ENCODE data around the gene CLRN1.

CLRN1 gene

DNA sequence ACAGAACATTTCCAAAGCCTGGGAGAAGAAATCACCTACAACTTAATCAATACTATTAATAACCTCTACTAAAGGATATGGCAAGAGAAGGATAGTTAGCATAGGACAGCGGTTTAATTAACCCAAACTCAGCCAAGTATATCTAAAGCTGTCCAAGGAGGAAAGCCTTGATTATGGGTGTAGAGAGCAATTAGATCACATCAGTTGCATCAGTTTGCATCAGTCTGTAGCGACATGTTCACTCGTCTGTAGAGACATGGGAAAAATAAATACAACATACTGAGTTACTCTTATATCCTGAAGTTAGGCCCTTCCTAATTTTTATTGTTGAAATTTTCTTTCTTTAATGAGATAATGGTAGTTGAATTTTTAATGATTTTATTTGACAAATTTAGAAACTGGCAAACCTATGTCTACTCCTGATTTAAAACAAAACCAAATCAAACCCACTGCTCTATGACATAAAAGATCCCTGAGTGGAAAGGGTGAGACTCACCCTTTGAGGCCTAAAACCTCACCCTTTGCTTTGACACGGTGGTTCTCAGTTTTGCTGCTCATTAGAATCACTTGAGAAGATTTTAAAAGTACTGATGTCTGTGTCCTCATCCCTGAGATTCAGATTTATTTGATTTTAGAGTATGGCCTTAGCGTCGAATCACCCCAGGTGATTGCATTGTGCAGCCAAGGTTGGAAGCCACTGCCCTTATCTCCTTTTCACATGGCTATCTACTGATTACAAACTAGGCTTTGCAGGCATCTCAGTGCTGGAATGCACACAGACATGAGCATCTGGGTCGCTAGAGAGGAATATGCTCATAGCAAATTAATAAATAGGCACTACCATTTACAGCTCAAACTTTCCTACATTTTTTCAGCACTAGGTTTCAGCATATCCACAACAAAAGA lies 2.8 kb upstream of the CLRN1 start:
- no peak for FAIRE-seq

GRCh38 chr3:150970665-150971324 lies 1.7 kb downstream of the CLRN1 start:
- no peak for FAIRE-seq

GRCh38 chr3:150968341-150969035 lies 4.0 kb downstream of the CLRN1 start:
- no peak for FAIRE-seq

GRCh38 chr3:150965436-150965835 lies 7.1 kb downstream of the CLRN1 start:
- FAIRE-seq: no peak

GRCh38 chr3:150961949-150962348 lies 10.6 kb downstream of the CLRN1 start:
- no peak for FAIRE-seq

DNA sequence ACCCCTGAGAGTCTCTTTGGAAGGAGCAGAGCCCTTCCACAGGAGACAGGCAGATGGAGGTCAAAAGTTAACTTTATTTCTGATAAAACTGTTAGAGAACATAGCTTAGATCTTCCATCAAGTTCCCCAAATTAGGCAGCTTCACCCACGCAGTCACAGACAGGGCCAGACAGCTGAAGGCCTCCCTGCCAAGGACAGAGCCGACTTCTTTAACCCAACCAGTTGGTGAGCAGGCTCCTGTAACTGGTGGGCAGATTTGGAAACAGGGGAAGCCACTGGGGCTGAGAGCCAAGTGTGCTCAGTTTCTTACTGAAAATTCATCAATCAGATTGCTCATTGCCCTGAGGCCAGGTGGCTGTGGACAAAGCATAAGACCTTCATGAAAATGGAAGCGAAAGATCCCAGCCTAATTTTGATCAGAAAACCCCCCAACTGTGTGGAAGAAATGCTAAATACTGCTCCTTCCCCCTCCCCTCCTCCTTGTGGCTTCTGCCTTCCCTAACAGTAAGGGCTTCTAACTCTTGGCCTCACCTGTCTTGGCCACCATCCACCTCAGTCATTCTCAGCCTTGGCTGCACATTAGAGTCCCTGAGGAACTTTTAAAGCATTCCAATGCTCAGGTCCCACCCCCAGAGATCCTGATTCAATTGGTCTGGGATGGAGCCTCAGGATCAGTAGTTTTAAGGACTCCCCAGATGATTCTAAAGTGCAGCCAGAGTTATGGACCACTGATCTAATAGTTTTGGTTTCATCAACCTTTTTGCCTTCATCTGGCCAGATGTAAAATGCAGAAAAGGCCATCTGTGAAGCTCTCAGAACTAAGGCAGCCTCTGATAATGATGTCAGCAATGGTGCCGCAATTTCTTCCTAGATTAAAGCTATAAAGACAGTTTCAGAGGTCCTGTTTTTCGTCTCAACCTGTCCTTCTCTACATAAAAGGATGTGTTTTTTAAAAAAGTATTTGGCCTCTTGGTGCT lies 11.5 kb downstream of the CLRN1 start:
- no peak for FAIRE-seq

GRCh38 chr3:150958683-150959082 lies 13.8 kb downstream of the CLRN1 start:
- FAIRE-seq: no peak

GRCh38 chr3:150956376-150956775 lies 16.2 kb downstream of the CLRN1 start:
- FAIRE-seq: no peak

- no peak for FAIRE-seq
Measured at GRCh38 chr3:150951923-150952322, 20.6 kb downstream of the CLRN1 start.

- FAIRE-seq: no peak
Measured at GRCh38 chr3:150945226-150946032, 27.1 kb downstream of the CLRN1 start.

DNA sequence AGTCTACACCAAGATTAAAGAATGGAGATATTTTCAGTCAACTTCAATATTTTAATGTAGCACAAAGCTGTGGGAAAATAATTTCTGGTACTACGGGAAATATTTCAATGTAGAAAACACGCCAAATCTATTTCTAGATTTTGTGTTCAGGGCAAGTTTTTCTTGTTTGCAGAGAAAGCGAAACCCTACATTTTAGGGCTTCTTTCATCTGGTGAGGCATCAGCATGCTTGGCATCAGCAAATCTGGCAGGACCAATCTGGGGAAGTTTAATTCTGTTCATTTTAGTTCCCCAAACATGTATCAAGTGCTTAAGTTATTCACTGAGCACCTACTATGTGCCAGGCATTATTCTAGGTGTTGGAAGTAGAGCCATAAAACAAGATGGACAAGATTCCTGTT lies 30.3 kb downstream of the CLRN1 start:
- no peak for FAIRE-seq

DNA sequence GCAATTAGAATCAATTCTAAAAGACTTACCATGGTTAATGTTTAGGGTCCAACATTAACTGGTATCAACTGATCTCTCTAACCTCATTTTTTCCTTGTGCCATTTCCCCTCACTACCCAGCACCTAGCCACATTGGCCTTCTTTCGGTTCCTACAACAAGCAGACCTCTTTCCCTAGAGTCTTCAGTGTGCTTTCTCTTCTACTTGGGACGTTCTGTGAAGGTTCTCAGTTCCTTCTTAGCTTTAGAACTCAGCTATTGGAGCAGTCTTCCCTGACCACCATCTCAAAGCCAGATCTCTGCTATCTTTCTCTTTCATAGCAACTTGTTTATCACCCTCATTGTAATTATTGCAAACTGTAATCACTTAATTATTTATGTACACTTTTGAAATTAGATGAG lies 35.8 kb downstream of the CLRN1 start:
- no peak for FAIRE-seq

GRCh38 chr3:150933473-150933995 lies 39.0 kb downstream of the CLRN1 start:
- no peak for FAIRE-seq

DNA sequence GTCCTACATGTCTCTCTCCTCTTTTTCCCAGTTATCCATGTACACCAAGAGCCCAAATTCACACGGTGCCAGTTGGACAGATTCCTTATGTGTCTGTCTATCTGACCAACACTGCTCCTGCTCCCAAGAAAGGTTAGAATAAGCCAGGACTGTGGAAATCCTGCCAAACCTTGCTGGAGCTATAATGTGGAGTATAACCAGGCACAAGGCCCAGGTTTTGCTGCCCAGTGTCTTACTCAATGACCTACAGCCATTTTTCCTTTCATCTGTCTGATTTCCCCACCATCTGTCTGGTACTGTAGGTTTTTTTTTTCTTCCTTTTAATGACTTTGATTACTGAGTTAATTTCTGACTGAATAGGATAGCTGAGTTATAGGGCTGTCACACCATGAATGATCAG lies 40.8 kb downstream of the CLRN1 start:
- no peak for FAIRE-seq

DNA sequence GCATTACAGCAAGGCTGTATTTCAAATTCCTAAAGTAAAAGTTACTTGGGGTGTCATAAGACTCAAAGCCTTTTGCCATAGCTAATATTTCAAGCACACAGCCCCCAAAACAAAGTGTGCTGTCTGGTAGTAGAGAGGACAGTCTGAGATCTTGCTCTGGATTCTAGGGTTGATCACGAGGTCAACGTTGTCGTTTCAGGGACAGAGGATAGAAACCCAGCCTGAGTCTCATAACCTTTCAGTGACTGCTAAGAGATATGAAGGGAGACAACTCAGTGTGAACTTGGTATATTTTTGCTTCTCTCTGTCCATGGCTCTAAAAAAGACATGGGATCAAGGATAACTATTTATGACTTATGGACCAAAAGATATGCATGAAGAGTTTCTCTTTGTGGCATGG lies 41.7 kb downstream of the CLRN1 start:
- FAIRE-seq: no peak

- no peak for FAIRE-seq
Measured at GRCh38 chr3:150928234-150928633, 44.3 kb downstream of the CLRN1 start.

DNA sequence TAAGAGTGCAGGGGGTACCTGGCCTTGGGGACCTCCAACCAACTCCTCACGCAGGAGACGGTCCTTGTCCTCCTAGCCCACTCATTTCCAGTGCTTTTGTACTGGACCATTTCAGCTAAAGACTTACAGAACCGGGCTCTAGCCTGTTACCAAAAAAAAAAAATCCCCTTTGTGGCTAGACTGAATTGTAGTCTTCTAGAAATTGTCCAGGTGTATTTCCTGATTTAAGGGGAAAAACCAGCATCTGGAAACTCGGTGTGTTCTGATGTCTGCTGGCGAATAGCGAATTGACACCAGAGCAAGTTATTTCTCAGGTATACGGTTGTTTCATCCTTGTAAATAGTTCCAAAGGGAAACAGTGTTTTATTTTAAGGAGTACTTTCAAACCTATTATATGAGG lies 46.2 kb downstream of the CLRN1 start:
- no peak for FAIRE-seq

- FAIRE-seq: no peak
Measured at GRCh38 chr3:150925751-150926201, 46.8 kb downstream of the CLRN1 start.

GRCh38 chr3:150922611-150923010 lies 49.9 kb downstream of the CLRN1 start:
- FAIRE-seq: no peak

GRCh38 chr3:150921209-150921608 lies 51.3 kb downstream of the CLRN1 start:
- FAIRE-seq: no peak

- FAIRE-seq: no peak
Measured at GRCh38 chr3:150920236-150920635, 52.3 kb downstream of the CLRN1 start.

Data from A204.1 (cell line).